GM13977 (cell line): ENCODE data around the gene DOCK8.
"Not testable (repeated sequence)": the region's sequence is repeated elsewhere in the genome, so short reads cannot be mapped to it uniquely, and the experiment has no call there.

Source experiments
- DNase-seq: peaks from one replicate; pipeline ENCODE4 v3.0.0; 2012; ENCODE audit warnings: low spot score
- CTCF ChIP-seq: IDR thresholded peaks from 2 replicates; pipeline ENCODE4 v1.5.1; 2012; ENCODE audit warnings: mild to moderate bottlenecking, control low read depth; ENCODE audit not compliant: insufficient read depth; ENCODE audit errors: extremely low read depth, missing control alignments
- in situ Hi-C: fragments of 300-500 bp; cut with MboI; formaldehyde crosslinking; loops from one replicate; pipeline ENCODE4 v1.12.0; 2022; ENCODE audit warnings: low sequenced_read_pairs, low pct_unique_long_range_greater_than_20kb, mixed read lengths, inconsistent platforms; ENCODE audit not compliant: unreplicated experiment

Gene DOCK8

GRCh38 chr9:227860-228259 is 13.2 kb downstream of the DOCK8 start:
- no peak for TF ChIP-seq CTCF
- no peak for DNase-seq
- in situ Hi-C loops, result no loop called here

DNA sequence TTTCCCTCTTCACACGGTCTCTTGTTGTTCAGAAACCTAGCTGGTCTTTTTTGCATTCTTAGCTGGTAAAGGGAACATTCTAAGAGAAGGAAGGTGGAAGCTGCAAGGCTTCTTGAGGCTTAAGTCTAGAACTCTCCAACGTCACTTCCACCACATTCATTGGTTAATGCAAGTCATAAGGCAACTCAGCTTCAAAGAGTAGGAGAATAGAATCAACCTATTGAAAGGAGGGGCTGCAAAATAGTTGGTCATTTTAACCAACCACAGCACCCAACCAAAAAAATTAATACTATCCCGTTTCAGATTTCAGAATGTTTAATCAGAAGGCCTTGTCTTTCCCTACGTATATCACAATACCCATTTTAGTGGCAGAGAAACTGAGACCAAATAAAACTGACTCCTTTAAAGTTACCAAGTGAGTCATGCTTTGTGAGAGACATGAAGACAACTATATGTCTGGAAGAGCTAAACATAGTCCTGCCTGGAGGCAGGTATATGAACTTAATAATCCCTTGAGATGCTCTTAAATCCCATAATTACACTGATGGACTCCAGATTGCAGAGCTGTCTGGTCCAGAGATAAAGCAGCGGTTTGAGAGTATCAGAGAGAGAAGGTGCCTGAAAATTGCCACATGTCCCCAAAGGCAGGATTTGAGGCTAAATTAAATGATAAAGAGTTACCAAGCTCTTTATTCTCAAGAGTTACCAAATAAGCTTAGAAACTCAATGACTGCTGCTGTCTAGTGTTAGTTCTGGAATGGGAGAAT is 14.4 kb downstream of the DOCK8 start:
- no peak for TF ChIP-seq CTCF
- in situ Hi-C loops, result no loop called here
- no peak for DNase-seq

DNA sequence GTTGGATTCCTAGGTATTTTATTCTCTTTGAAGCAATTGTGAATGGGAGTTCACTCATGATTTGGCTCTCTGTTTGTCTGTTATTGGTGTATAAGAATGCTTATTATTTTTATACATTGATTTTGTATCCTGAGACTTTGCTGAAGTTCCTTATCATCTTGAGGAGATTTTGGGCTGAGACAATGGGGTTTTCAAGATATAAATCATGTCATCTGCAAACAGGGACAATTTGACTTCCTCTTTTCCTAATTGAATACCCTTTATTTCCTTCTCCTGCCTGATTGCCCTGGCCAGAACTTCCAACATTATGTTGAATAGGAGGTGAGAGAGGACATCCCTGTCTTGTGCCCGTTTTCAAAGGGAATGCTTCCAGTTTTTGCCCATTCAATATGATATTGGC is 17.0 kb downstream of the DOCK8 start:
- DNase-seq, in situ Hi-C loops: not testable (repeated sequence)

- in situ Hi-C loops, DNase-seq: not testable (repeated sequence)
Observed at GRCh38 chr9:233708-234107, 19.0 kb downstream of the DOCK8 start.

DNA sequence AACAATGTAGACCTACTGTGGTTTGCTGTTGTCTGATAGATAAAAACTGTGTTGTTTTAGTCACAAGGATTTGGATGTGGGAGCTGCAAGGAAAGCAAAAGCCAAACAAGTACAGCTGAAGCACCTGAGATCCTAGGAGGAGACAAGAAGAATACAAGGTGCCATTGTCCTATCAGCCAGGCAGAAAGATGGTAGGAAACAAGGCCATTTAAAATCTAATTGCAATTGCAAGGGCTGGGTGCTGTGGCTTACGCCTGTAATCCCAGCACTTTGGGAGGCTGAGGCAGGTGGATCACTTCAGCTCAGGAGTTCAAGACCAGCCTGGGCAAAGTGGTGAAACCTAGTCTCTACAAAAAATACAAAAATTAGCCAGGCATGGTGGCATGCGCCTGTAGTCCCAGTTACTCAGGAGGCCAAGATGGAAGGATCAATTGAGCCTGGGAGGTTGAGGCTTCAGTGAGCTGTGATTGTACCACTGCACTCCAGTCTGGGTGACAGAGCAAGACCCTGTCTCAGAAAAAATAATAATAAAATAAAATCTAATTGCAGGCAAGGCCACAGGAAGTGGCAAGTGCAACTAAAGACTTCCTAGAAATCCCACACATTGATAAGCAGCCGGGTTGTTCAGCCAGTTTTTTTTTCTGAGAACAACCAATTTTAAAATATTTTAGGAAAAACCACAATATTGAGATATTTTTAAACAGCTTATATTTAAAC is 22.6 kb downstream of the DOCK8 start:
- no peak for TF ChIP-seq CTCF
- no peak for DNase-seq
- in situ Hi-C loops, result no loop called here

DNA sequence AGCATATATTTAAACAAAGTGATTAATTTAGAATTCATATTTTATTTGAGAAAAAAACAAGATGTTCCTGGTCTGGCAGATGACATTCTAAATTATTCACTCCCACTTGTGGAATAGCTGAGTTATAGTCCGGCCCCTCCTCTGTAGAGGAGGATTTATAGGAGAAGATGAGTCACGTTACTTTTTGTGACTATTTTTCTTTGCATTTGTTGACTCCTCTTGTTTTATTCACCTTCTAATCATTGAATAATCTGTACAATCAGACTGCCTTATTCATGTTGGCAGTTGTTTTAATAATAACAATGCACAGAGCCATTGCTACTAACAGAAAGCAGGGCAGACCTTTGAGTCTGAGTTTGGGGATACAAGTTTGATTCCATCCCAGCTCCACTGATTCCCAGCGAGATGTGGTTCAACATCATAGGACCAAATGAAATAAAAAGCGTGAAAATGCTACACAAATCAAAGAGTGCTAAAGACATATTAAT is 23.2 kb downstream of the DOCK8 start:
- in situ Hi-C loops, result no loop called here
- TF ChIP-seq CTCF, result no peak
- no peak for DNase-seq

DNA sequence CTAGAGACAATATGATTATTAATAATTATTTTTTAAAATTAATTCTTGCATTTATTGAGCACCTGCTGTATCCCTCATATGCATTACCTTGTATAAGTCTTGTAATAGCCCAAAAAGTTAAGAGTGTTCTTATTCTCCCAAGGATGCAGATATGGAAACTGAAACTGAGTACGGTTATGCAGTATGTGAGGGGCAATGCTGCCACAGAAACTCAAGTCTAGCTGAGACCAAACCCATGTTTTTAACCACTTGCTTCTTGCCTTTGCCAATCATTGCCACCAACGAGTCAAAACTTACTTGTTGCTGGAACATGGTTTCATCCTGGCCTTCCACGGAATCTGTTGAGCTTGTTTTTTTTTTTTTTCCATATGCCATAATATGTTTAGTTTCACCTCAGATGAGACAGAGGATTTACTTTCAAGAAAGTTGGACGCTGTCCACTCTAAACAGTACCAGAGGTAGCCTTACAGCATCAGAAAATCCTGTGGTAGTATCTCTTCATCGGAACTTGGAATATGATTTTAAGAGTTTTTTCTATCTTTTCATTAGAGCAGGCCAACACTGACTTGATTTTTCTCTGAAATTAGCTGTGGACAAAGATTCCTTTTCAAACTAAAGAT is 27.9 kb downstream of the DOCK8 start:
- DNase-seq, result peak; percentile 15
- in situ Hi-C loops, result no loop called here
- no peak for TF ChIP-seq CTCF
